ENCODE measurements around the gene HESX1.

Gene HESX1

DNA sequence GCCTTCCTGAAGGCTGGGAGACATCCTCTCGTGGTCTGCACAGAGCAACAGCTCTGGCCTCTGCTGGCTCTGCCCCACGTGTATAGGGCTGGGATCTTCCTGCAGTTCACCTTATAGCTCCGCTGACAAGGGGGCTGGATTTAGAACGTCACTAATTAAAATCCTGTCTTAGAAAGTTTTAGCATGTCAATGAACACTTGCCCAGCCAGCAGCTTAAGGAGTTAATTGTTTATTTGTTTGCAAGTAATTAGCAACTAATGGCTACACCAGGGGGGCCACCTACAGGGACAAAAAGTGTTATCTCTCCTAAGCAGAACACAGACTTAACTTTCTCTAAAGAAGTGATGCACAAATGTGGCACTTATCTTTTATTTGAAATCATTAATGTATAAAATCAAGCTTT lies at the start of gene HESX1:
Gene HESX1, minus strand, starts transcription at position 84 of the 403 bp plus-strand sequence. Its CDS starts 60 bp downstream, at position 24.
- in situ Hi-C loops (cut with MboI; ENCODE audit: low pct_unique_long_range_greater_than_20kb, low sequenced_read_pairs, unreplicated experiment): loop anchor here (25.0 kb wide), 1 partner anchor 362 kb away; the partner anchor contains the start of gene PDE12
- TF ChIP-seq, protein P1, sequence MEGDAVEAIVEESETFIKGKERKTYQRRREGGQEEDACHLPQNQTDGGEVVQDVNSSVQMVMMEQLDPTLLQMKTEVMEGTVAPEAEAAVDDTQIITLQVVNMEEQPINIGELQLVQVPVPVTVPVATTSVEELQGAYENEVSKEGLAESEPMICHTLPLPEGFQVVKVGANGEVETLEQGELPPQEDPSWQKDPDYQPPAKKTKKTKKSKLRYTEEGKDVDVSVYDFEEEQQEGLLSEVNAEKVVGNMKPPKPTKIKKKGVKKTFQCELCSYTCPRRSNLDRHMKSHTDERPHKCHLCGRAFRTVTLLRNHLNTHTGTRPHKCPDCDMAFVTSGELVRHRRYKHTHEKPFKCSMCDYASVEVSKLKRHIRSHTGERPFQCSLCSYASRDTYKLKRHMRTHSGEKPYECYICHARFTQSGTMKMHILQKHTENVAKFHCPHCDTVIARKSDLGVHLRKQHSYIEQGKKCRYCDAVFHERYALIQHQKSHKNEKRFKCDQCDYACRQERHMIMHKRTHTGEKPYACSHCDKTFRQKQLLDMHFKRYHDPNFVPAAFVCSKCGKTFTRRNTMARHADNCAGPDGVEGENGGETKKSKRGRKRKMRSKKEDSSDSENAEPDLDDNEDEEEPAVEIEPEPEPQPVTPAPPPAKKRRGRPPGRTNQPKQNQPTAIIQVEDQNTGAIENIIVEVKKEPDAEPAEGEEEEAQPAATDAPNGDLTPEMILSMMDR (IDR thresholded peaks at IDR 0.05; ENCODE audit: extremely low read depth, insufficient read depth, missing control alignments): no peak
- DNase-seq (ENCODE audit: low spot score): no peak

DNA sequence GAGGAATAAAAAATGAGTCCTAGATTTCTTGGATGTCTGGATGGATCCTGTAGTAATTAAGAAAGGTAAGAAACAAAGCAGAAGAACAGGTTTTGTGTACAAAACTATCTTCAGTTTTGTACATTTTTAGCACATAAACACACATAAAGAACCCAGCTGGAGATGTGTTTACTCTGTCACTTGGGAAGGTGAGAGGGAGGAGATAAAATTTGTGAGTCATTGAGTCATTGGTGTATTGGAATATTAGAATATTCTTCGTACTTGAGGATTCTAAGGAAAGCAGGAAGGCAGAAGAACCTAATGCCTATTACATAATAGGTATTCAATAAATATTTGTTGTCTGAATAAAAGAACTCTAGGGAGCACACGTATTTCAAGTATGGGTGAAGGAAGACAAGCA lies 45.2 kb upstream of the HESX1 start:
- TF ChIP-seq, protein P1 (IDR thresholded peaks at IDR 0.05; ENCODE audit: extremely low read depth, insufficient read depth, missing control alignments): no peak
- in situ Hi-C loops (cut with MboI; ENCODE audit: low pct_unique_long_range_greater_than_20kb, low sequenced_read_pairs, unreplicated experiment): no loop called here
- DNase-seq (ENCODE audit: low spot score): no peak

DNA sequence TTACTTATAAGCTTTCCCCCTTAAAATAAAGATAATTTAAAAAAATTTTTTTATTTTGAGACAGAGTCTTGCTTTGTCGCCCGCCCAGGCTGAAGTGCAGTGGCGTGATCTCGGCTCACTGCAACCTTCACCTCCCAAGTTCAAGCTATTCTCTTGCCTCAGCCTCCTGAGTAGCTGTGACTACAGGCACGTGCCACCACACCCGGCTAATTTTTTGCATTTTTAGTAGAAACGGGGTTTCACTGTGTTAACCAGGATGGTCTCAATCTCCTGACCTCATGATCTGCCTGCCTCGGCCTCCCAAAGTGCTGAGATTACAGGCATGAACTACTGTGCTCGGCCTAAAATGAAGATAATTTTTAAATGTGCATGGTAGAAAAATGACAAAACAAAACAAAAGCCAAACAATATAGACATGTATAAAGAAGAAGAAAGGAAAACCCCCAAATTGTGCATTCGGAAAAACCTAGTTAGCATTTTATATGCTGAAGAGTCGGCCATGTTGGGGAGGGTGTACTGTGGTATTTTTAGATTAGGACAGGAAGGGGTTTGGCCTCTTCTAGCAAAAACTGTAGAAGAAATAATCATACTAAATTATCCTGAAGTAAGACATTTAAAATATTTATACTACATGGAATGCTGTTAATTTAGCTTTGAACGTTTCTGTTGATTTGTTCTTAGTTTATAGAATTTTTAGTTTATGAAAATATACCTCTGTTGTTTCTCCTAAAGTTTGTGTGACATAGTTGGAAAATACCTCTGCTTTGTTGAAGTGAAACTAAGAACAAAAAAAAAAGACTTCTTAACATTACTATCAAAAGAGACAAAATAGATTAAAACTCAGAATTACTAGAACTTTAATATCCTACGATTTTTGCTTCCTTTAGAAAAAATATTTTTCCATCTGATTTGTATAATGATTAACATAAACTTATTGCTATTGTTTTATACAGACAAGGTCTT lies 35.1 kb upstream of the HESX1 start:
- in situ Hi-C loops (cut with MboI; ENCODE audit: low pct_unique_long_range_greater_than_20kb, low sequenced_read_pairs, unreplicated experiment): no loop called here
- TF ChIP-seq, protein P1 (IDR thresholded peaks at IDR 0.05; ENCODE audit: extremely low read depth, insufficient read depth, missing control alignments): no peak
- DNase-seq (ENCODE audit: low spot score): peak; percentile 49

DNA sequence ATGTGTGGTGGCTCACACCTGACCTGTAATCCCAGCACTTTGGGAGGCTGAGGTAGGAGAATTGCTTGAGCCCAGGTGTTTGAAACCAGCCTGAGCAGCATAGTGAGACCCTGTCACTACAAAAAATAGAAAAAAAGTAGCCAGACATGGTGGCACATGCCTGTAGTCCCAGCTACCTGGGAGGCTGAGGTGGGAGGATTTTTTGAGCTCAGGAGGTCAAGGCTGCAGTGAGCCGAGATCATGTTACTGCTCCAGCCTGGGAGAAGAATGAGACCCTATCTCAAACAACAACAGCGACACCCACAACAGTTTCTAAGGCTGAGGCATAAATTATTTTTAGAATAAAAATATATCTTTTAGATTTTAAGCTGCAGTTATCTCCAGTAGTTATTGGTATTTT lies 34.0 kb upstream of the HESX1 start:
- TF ChIP-seq, protein P1 (IDR thresholded peaks at IDR 0.05; ENCODE audit: extremely low read depth, insufficient read depth, missing control alignments): no peak
- in situ Hi-C loops (cut with MboI; ENCODE audit: low pct_unique_long_range_greater_than_20kb, low sequenced_read_pairs, unreplicated experiment): no loop called here
- DNase-seq (ENCODE audit: low spot score): no peak

GRCh38 chr3:57230006-57230405 lies 30.2 kb upstream of the HESX1 start:
- TF ChIP-seq, protein P1 (IDR thresholded peaks at IDR 0.05; ENCODE audit: extremely low read depth, insufficient read depth, missing control alignments): no peak
- in situ Hi-C loops (cut with MboI; ENCODE audit: low pct_unique_long_range_greater_than_20kb, low sequenced_read_pairs, unreplicated experiment): no loop called here
- DNase-seq (ENCODE audit: low spot score): no peak

- in situ Hi-C loops (cut with MboI; ENCODE audit: low pct_unique_long_range_greater_than_20kb, low sequenced_read_pairs, unreplicated experiment): no loop called here
- TF ChIP-seq, protein P1 (IDR thresholded peaks at IDR 0.05; ENCODE audit: extremely low read depth, insufficient read depth, missing control alignments): no peak
- peak; percentile 54 for DNase-seq (ENCODE audit: low spot score)
Observed at GRCh38 chr3:57227930-57228751, 28.4 kb upstream of the HESX1 start.

Measured in GM13977 (cell line).